Fibroblast of peridontal ligament (primary cell): ENCODE data around the gene ZNF462.

ENCODE experiments used
- DNase-seq: peaks from one replicate; pipeline ENCODE4 v3.0.0-alpha.2; 2010; ENCODE audit errors: extremely low read depth

Gene ZNF462

DNA sequence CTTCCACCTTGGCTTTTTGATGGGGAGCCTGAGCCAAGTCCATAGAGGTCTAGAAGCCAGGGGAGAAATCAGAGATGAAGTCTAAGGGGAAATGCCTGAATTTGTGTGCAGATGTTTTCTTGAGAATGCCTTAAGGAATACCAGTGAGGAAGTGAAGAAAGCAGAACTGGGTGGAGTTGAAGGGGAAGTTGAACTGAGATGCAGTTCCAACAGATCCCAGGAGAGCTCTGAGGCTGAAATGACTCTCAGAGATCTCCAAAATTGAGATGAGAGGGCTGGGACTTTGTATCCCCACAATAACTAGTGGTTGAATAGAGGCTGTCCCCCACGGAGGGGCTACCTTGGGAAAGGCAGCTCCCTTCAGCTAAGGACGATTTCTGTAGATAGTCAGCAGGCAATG is 197.1 kb downstream of the ZNF462 start:
- DNase-seq = no peak
